Cardiac muscle cell (in vitro differentiated cells and primary cell): ENCODE results near the gene SIGLEC11. TPM values are rescaled to one million over a fixed set of nuclear protein-coding genes. Genes with fewer than 3 reads are reported as not detected.

Source experiments
- DNase-seq, 2 donors: peaks; one replicate each; pipeline versions ENCODE4 v3.0.0 to v3.0.0-alpha.2; 2010 to 2017; ENCODE audit warnings: low read depth in 1 of 2, low spot score in 1 of 2
- H3K27ac ChIP-seq: fragments of 200-600 bp; sonication (generic); 2 replicates; pipeline ENCODE4 v1.5.1; 2016
- H3K27me3 ChIP-seq: fragments of 200-600 bp; sonication (generic); 2 replicates; pipeline ENCODE4 v1.6.0; 2016; ENCODE audit warnings: control low read depth
- H3K36me3 ChIP-seq: fragments of 200-600 bp; sonication (generic); 2 replicates; pipeline ENCODE4 v1.5.1; 2016; ENCODE audit warnings: control low read depth
- H3K4me1 ChIP-seq: fragments of 200-600 bp; sonication (generic); 2 replicates; pipeline ENCODE4 v1.8.1; 2017; ENCODE audit warnings: low read depth, mild to moderate bottlenecking, mixed run types
- H3K4me3 ChIP-seq: fragments of 200-600 bp; sonication (generic); 2 replicates; pipeline ENCODE4 v1.5.1; 2016; ENCODE audit warnings: mild to moderate bottlenecking
- H3K9me3 ChIP-seq: fragments of 200-600 bp; sonication (generic); 2 replicates; pipeline ENCODE4 v1.5.1; 2017; ENCODE audit warnings: low read depth, mild to moderate bottlenecking, control low read depth
- CTCF ChIP-seq: IDR thresholded peaks from 2 replicates; pipeline ENCODE4 v1.5.1; 2012; ENCODE audit warnings: low read depth, mild to moderate bottlenecking, low read length
- polyA plus RNA-seq: library from polyadenylated mRNA; unstranded; fragments of >200 nt; fragmentation: Nextera tagmentation; extraction: Ambion mirVana; gene quantifications from 2 replicates; pipeline ENCODE4 v1.2.1, GENCODE V29; 2016
- total RNA-seq: library from RNA; depleted of rRNA; stranded (reverse); fragments of >200 nt; gene quantifications from 2 replicates; pipeline ENCODE4 v1.2.3, GENCODE V29; 2016

The SIGLEC11 gene
- total and polyA plus RNA-seq, 2 experiments from 2014 or later = 0.03 to 0.13 TPM

GRCh38 chr19:49987159-49987698, 26.3 kb upstream of the SIGLEC11 start:
- H3K27ac ChIP-seq = no peak overlapping the region
- H3K4me3 ChIP-seq = no peak overlapping the region
- H3K9me3 ChIP-seq = no peaks in the 10 kb centered on the region
- no peaks in the 10 kb centered on the region for H3K27me3 ChIP-seq
- H3K36me3 ChIP-seq = peaks cover 9% of the 10 kb centered on the region
- peak; percentile 96 to 98 for DNase-seq
- TF ChIP-seq CTCF = no peak
- no peaks in the 10 kb centered on the region for H3K4me1 ChIP-seq

GRCh38 chr19:49986354-49986753, 25.4 kb upstream of the SIGLEC11 start:
- Histone ChIP-seq H3K9me3 (no peaks in the 10 kb centered on the region), H3K27ac (no peak overlapping the region), H3K4me1 (no peaks in the 10 kb centered on the region), H3K36me3 (peaks cover 4% of the 10 kb centered on the region), H3K4me3 (no peak overlapping the region), H3K27me3 (no peaks in the 10 kb centered on the region)
- no peak for TF ChIP-seq CTCF
- DNase-seq = no peak

- H3K4me3 ChIP-seq = no peak overlapping the region
- no peaks in the 10 kb centered on the region for H3K27me3 ChIP-seq
- no peaks in the 10 kb centered on the region for H3K4me1 ChIP-seq
- H3K27ac ChIP-seq = no peak overlapping the region
- no peaks in the 10 kb centered on the region for H3K9me3 ChIP-seq
- DNase-seq = no peak
- peaks cover 4% of the 10 kb centered on the region for H3K36me3 ChIP-seq
- no peak for TF ChIP-seq CTCF
These were observed 24.9 kb upstream of the SIGLEC11 start for GRCh38 chr19:49985871-49986270.

GRCh38 chr19:49984491-49984890, 23.5 kb upstream of the SIGLEC11 start:
- no peaks in the 10 kb centered on the region for H3K27me3 ChIP-seq
- no peaks in the 10 kb centered on the region for H3K4me1 ChIP-seq
- H3K36me3 ChIP-seq = peaks cover 4% of the 10 kb centered on the region
- no peaks in the 10 kb centered on the region for H3K9me3 ChIP-seq
- no peak for TF ChIP-seq CTCF
- no peak overlapping the region for H3K27ac ChIP-seq
- no peak for DNase-seq
- H3K4me3 ChIP-seq = no peak overlapping the region

- no peak overlapping the region for H3K27ac ChIP-seq
- no peaks in the 10 kb centered on the region for H3K27me3 ChIP-seq
- peaks cover 4% of the 10 kb centered on the region for H3K36me3 ChIP-seq
- no peaks in the 10 kb centered on the region for H3K9me3 ChIP-seq
- H3K4me3 ChIP-seq = no peak overlapping the region
- H3K4me1 ChIP-seq = no peaks in the 10 kb centered on the region
- TF ChIP-seq CTCF = peak; percentile 90
- DNase-seq = peak; percentile 52 to 73
These were observed 22.8 kb upstream of the SIGLEC11 start for GRCh38 chr19:49983645-49984229.
